HG02973 (cell line): ENCODE measurements around the gene TGM5.
"Not testable (repeated sequence)": the region's sequence is repeated elsewhere in the genome, so short reads cannot be mapped to it uniquely, and the experiment has no call there.

Source experiments
- ATAC-seq: cut with Tn5 transposase; IDR thresholded peaks from one replicate; pipeline ENCODE4 v1.9.1; 2021; ENCODE audit warnings: moderate library complexity; ENCODE audit not compliant: unreplicated experiment

The TGM5 gene

DNA sequence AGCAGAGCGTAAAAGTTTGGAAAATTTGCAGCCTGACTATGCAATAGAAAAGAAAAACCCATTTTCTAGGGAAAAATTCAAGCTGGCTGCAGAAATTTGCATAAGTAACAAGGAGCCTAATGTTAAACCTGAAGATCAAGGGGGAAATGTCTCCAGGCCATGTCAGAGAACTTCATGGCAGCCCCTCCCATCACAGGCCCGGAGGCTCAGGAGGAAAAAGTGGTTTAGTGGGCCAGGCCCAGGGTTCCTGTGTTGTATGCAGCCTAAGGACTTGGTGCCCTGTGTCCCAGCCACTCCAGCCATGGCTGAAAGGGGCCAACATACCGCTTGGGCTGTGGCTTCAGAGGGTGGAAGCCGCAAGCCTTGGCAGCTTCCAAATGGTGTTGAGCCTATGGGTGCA is 68.2 kb downstream of the TGM5 start:
- not testable (repeated sequence) for ATAC-seq

DNA sequence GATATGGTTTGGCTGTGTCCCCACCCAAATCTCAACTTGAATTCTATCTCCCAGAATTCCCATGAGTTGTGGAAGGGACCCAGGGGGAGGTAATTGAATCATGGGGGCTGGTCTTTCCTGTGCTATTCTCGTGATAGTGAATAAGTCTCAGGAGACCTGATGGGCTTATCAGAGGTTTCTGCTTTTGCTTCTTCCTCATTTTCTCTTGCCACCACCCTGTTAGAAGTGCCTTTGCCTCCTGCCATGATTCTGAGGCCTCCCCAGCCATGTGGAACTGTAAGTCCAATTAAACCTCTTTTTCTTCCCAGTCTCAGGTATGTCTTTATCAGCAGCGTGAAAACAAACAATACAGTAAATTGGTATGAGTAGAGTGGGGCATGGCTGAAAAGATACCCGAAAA is 69.0 kb downstream of the TGM5 start:
- ATAC-seq = not testable (repeated sequence)

DNA sequence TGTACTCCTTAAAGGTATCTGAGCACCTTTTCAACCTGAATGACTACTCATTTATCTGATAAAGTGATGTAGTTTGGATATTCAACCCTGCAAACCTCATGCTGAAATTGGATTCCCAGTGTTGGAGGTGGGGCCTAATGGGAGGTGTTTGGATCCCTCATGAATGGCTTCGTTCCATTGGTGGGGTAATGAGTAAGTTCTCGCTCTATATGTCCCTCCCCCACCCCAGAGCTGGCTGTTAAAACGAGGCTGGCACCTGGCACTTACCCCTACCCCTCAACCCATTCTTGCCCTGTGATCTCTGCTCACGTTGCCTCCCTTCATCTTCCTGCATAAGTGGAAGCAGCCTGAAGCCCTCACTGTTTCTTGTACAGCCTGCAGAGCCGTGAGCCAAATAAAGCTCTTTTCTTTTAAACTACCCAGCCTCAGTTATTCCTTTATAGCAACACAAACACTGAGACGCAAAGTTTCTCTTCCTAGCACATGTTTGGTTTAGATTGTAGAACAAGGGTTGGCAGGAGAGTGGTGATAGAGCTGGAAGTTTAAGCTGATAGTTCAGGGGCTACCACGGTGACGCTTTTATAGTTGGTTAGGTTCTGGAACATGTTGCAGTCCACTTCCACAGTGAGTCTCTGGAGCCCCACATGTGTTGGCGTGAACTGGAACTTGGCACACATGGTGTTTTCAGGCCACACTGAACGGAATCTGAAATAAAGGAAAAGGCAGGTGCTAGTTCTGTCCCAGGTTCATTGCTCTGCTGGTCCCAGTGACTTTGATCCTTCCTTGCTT is 69.8 kb downstream of the TGM5 start:
- ATAC-seq = no peak

DNA sequence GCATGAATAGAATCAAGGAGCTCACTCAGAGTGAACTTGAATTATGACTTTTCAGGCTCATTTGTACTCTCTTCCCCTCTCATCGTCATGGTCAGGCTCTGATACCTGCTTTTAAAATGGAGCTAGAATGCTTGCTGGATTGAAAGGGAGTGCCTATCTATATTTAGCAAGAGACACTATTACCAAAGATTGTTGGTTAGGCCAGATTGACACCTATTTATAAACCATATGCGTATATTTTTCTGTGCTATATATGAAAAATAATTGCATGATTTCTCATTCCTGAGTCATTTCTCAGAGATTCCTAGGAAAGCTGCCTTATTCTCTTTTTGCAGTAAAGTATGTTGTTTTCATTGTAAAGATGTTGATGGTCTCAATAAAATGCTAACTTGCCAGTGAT is 71.9 kb downstream of the TGM5 start:
- no peak for ATAC-seq

DNA sequence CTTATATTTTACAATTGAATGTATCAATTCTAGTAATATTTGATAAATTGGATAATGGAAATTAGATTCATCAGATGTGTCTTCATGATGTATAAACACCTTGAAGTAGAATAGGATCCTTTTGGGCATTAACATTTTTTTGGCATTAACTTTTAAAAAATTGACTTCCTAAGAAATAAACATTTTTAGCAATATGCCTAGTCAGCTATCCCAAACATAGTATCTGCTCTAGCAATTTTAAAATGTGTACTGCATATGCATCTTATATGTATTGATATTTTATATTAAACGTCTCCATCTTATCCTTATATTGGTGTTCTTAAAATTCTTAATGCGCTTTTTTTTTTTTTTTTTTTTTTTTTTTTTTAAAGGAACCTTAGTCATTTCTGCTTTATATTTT is 73.0 kb downstream of the TGM5 start:
- no peak for ATAC-seq

DNA sequence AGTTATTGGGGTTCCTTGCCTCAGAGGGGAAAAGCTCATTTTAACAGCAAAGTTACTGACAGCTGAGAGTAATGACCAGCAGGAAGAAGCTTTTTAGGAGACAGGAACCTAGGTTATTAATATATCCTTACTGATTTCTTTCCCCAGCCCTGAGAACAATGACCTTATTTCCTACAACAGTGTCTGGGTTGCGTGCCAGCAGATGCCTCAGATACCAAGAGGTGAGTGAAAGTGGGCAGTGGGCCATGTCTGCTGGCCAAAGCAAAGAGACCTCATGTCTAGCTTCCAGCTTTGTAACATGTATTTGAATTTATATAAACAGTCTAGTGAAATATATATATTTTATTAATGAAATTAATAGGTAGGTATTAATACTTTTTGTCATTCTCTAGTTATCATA is 76.5 kb downstream of the TGM5 start:
- ATAC-seq = no peak

DNA sequence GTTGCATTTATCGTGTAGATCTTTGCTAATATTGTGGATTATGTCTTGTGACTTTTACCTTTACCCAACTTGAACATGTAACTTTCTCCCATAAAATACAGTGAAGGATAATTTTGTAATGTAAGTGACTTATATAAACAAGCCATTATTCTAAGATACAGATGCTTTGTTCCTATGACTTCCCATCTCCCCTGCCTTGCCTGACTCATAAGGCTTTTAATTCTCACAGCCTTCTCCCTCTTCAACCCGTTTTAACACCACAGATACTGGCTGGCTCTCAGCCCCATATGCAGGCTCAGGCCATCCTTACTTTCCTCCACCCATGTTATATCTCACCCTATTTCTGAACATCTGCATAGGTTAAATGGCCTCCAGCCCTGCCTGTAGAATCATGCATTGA is 77.4 kb downstream of the TGM5 start:
- no peak for ATAC-seq

DNA sequence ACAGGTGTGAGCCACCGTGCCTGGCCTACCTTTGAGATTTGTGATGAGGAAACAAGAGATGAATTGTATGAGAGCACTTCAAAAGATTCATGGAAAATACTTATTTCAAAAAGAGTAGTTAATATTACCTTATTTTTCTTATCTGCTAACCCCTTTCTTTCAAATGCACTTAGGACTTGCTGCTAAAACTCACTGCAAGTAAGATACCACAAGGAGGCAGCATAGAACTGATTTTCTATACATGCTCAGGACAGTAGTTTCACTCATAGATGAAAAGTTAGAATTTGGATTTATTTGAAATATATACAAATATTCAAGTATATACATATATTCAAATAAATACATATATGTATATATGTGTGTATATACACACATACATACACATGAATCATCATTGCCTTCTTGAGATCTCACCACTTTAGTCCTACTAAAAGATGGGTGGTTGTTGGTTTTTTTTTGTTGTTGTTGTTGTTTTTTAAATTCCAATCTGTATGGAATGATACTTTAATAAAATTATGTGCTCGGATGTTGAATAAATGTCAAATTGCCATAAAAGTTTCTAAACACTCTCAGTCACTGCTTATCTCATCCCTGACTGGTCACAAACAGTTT is 79.1 kb downstream of the TGM5 start:
- ATAC-seq = no peak

DNA sequence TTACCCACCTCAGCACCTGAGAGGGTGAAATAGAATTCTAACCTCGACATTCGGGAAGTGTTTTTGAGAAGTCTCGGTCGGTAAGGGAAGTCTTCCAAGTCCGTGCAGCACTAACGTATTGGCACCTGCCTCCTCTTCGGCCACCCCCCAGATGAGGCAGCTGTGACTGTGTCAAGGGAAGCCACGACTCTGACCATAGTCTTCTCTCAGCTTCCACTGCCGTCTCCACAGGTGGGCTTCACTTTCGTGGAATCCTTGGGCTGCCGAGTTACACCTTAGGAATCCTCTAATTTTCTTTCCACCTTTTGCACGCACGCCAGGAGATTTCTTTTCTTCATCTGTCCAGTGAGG is 80.8 kb downstream of the TGM5 start:
- peak; percentile 15 for ATAC-seq

DNA sequence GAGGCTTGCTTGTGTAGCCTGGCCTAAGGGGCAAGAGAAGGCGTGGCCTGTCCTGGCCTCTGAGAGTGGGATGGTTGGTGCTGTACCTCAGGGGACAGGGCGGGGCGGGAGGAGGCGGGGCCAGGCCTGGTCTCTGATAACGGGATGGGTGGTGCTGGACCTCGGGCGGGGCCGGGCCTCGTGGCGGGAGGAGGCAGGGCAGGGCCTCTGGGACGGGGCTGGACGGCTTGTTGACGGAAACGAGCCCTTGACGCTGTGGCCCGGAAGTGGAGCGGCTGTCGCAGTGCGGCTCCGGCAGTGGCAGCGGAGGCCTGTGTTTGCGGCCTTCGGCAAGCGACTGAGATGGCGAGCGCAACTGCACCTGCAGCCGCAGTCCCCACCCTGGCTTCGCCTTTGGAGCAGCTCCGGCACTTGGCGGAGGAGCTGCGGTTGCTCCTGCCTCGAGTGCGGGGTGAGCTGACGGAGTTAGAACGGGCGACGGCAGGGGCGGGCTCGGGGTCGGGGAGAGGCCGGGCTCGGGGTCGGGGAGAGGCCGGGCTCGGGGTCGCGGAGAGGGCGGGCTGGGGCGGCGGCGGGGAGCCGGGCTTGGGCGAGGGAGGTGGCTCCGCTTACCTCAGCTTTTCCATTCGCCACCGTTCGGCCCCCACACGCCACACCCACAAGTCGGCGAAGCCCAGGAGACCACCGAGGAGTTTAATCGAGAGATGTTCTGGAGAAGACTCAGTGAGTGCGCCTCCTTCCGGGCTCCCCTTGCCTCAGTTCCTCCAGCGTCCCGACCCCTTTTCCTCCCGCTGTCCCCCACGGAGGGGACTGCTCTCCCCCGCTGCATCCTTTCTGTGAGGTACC is 81.3 kb downstream of the TGM5 start, which contains the start of gene CCNDBP1:
Gene CCNDBP1 (plus strand): TSS at position 247 of the 846 bp plus-strand sequence. CDS start 96 bp downstream, at position 343.
- peak; percentile 86 for ATAC-seq

DNA sequence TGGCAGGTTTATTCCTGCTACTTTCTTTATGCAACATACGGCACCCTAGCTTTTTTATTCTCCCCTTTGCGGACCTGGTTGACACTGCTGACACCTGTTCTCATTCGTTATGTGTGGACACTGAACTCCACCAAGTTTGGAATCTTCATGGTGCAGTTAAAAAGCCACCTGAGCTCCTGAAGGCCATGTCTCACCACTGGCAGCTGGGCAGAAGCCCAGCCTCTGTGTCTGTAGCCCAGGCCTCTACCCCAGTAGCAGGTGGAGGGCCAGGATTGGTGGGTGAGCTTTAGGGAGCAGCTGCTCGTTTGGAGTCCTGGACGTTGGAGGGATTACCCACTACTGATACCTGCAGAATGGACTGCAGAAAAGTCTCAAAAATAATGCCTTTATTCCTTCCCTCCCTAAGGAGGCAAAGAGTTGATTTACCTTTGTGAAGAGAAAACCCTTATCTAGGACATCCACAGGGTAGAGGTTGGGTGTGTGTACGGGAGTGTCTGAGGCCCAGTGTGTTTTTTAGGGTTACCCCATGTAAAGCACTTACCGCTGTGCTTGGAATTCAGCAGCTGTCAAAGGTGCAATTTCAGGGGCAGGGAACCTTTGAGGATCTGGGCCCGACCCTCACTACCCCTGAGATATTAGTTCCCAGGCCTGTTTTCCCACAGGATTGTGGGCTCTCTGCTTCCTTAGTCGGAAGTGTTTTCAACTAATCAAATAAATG is 82.2 kb downstream of the TGM5 start:
- ATAC-seq = no peak

DNA sequence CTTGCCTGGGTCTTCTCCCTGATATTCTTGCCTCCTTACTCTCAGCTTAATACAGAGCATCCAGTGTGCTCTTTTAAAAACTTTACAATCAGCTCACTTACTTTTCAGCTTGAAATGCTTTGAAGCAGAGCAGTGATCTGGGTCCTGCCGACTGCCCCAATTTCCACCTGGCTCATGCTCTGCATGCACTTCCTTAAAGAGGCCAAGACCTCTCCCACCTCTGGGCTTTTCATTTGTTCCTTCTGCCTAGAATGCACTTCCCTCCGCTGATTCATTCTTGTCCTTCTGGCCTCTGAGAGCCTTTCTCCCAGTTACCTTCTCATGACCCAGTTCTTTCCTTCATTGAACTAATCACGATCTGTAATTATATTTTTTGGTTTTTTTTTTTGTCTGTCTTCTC is 83.5 kb downstream of the TGM5 start:
- no peak for ATAC-seq
